Activated T-helper 1 cell treated with anti-CD3 and anti-CD28 coated beads, Interleukin-2, amount 50 U/mL, for 16 hours (primary cell): ENCODE data around the gene DIPK1C.

Experiments
- DNase-seq, 2 donors: peaks; one replicate each; pipeline ENCODE4 v3.0.0-alpha.2; 2020; ENCODE audit warnings: low read depth in 1 of 2, low spot score in 1 of 2

Gene DIPK1C

DNA sequence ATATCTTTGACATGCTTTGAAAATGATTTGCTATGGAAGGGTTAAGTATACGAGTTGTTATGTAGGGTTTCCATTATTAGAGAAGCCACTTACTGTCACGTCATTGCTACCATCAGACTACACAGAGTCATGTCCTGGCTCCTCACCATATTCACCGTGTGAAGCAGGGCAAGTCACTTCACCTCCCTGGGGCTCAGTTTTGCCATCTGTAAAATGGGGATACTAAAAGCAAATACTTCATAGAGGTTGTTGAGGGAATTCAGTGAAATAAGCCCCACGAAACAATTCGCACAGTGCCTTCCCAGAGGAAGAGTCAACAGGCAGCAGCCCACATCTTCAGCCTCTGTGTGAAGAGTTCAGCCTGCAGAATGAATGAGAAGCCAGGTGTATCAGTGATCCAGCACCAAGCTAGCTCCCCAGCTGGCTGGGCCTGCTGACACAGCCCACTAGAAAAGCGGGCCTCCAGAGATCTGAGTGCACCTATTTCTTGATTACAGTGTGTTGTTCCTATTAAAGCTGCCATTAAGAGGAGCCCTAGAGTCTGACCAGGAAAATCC lies 3.4 kb downstream of the DIPK1C start:
- DNase-seq = no peak

- no peak for DNase-seq
Measured at GRCh38 chr18:74453016-74453566, 4.0 kb downstream of the DIPK1C start.

- DNase-seq = no peak
Measured at GRCh38 chr18:74451148-74451547, 6.0 kb downstream of the DIPK1C start.

- DNase-seq = no peak
Measured at GRCh38 chr18:74450626-74451025, 6.5 kb downstream of the DIPK1C start.

- DNase-seq = no peak
Measured at GRCh38 chr18:74447404-74448152, 9.5 kb downstream of the DIPK1C start.

GRCh38 chr18:74446631-74447403 lies 10.3 kb downstream of the DIPK1C start:
- DNase-seq = no peak

DNA sequence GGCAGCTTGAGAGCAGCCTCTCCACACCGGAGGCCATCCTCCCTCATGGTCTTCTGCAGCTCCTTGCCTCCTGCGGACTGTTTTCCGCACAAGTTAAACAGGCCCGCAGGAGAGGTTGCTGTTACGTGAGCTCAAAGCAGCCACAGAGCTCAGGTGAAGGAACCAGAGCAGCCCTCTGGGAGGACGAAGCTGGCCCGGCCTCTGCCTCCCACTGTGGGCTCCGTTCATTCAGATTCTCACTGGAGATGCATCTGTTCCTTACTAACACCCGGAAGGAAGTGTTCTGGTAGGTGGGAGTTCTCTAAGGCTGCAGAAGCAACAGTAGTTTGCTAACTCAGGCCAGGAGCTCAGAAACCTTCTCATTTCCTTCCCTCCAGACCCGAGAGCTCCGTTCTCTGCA lies 10.9 kb downstream of the DIPK1C start:
- DNase-seq = no peak

DNA sequence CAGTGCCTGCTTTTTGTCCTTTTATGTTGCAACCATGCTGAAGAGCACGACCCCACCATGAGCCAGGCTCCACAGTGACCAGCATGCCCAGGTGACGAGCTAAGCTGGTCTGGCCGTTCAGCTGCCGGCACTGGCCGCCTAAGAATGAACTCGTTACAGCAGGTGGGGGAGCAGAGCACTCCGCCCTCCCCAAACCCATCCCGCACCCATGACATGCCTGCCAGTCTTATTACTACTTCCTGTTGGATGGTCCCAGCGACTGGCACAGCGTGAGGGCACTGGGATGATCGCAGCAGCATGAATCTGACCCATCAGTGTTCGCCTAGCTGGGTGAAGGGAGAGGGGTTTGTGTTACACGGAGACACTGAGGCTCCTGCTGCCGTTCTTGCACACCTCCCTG lies 11.5 kb downstream of the DIPK1C start:
- DNase-seq = no peak

- no peak for DNase-seq
Measured at GRCh38 chr18:74444104-74444503, 13.0 kb downstream of the DIPK1C start.

GRCh38 chr18:74440808-74441427 lies 16.2 kb downstream of the DIPK1C start:
- DNase-seq = no peak

DNA sequence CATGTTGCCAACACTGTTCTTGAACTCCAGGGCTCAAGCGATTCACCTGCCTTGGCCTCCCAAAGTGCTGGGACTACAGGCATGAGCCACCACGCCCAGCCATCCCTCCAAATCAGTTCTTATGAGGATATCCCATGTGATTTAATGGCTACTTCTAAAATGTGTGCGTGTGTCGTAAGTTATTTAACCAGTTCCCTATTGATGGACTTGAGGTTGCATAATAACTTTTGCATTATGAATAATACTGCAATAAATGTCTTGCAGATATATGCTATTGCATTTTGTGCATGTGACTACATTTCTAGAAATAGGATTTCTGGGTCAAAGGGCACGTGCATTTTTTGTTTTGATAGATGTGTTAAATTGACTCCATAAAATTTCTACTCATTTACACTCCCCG lies 19.0 kb downstream of the DIPK1C start:
- no peak for DNase-seq

GRCh38 chr18:74436158-74436769 lies 20.8 kb downstream of the DIPK1C start:
- DNase-seq = no peak

- no peak for DNase-seq
Measured at GRCh38 chr18:74435740-74436139, 21.4 kb downstream of the DIPK1C start.

- no peak for DNase-seq
Measured at GRCh38 chr18:74434466-74434865, 22.6 kb downstream of the DIPK1C start.

DNA sequence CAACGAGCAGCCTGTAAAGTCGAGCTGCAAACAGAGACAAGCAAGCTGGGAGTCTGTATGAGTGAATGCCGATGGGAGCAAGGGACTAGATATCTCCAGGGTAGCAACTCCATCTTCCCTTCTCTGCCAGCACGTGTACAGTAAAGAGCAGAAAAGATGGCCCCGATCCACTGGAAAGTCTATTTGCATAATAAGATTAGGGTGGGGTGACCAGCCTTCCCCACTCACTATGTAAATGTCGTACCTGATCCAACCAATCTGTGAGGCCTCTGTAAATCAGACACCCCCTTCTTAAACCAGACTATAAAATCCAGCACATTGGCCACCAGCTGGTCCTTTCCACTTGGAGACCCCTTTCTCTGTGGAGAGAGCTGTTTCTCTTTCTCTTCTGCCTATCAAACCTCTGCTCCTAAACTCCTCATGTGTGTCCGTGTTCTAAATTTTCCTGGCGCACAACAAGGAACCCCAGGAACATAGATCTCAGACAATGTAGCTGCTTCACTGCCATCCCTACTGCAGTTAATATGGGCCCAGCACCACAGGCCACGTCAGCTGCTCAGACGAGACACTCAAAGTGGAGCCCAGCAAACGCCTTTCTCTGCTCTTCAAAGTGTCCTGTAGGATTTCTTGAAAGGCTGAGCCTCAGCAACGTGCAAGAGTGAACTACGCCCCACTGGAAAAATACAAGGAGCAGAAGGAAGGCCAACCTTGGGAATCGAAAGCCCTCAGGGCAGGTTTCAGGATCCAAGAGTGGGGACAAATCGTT lies 26.1 kb downstream of the DIPK1C start:
- DNase-seq = no peak

GRCh38 chr18:74430231-74430630 lies 26.9 kb downstream of the DIPK1C start:
- no peak for DNase-seq

GRCh38 chr18:74429096-74429495 lies 28.0 kb downstream of the DIPK1C start:
- no peak for DNase-seq

DNA sequence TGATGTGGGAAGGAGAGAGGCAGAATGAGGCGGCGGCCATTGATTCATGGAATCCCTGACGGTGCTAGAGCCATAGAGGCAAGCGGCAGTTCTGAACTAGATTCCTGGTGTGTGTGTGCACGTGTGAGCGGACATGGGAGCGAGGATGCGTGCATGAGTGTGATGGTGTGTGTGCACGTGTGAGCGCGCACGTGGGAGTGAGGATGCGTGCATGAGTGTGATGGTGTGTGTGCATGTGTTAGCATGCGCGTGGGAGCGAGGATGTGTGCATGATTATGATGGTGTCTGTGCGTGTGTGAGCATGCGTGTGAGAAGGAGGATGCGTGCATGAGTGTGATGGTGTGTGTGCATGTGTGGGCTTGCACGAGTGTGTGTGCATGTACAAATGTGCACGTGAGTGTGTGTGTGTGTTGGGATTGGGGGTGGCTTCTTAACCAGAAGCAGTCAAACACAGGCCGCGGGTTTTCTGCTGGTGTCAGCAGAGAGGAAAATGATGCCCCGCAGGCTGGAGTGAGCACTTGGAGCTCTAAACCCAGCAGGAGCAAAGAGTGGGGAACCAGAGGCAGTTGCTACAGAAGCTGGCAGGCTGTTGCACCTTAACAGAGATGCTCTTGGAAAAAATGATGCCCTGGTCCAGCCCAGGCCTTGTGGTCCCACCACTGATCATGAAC lies 29.5 kb downstream of the DIPK1C start:
- DNase-seq = no peak

GRCh38 chr18:74425876-74426275 lies 31.2 kb downstream of the DIPK1C start:
- DNase-seq = no peak

DNA sequence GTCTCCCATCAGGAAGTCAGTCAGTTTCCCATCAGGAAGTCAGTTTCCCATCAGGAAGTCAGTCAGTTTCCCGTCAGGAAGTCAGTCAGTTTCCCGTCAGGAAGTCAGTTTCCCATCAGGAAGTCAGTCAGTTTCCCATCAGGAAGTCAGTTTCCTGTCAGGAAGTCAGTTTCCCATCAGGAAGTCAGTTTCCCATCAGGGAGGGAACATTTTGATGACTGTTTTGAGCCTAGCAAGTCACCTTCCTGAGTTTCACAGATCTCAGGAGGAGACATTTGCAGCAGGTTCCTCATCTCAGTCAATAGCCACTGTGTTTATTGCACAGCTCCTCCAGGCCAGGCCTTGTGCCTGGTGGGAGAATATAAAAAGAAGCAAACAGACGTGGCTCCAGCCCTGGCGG lies 31.9 kb downstream of the DIPK1C start:
- DNase-seq = no peak
